Measurements from ENCODE around the gene USP43.

GRCh38 chr17:9622961-9623360, 22.4 kb upstream of the USP43 start:
- TF ChIP-seq, protein P1, sequence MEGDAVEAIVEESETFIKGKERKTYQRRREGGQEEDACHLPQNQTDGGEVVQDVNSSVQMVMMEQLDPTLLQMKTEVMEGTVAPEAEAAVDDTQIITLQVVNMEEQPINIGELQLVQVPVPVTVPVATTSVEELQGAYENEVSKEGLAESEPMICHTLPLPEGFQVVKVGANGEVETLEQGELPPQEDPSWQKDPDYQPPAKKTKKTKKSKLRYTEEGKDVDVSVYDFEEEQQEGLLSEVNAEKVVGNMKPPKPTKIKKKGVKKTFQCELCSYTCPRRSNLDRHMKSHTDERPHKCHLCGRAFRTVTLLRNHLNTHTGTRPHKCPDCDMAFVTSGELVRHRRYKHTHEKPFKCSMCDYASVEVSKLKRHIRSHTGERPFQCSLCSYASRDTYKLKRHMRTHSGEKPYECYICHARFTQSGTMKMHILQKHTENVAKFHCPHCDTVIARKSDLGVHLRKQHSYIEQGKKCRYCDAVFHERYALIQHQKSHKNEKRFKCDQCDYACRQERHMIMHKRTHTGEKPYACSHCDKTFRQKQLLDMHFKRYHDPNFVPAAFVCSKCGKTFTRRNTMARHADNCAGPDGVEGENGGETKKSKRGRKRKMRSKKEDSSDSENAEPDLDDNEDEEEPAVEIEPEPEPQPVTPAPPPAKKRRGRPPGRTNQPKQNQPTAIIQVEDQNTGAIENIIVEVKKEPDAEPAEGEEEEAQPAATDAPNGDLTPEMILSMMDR (IDR thresholded peaks at IDR 0.05), result no peak
- TF ChIP-seq ZFX (IDR thresholded peaks at IDR 0.05; ENCODE audit: borderline replicate concordance), result no peak

Measured in 22Rv1 (cell line).